MM.1S (cell line): Measurements from ENCODE around the gene FOXL1.
"Not testable (repeated sequence)": the region's sequence is repeated elsewhere in the genome, so short reads cannot be mapped to it uniquely, and the experiment has no call there.

Experiments used
- DNase-seq: peaks from one replicate; pipeline ENCODE4 v3.0.0-alpha.2; 2015
- H2AFZ ChIP-seq: fragments of 300-600 bp; sonication (generic); 2 replicates; pipeline ENCODE4 v1.6.0; 2016; ENCODE audit warnings: antibody characterized with exemption, low read length
- H3F3A ChIP-seq: fragments of 300-600 bp; sonication (generic); 2 replicates; pipeline ENCODE4 v1.6.1; 2016; ENCODE audit warnings: mild to moderate bottlenecking, antibody characterized with exemption, low read length, moderate library complexity, mixed read lengths; ENCODE audit not compliant: insufficient read depth
- H3K27ac ChIP-seq: fragments of 300-600 bp; sonication (generic); 2 replicates; pipeline ENCODE4 v1.5.1; 2016; ENCODE audit warnings: mild to moderate bottlenecking, low read length
- H3K27me3 ChIP-seq: fragments of 300-600 bp; sonication (generic); replicated peaks from 2 replicates; pipeline ENCODE4 v1.6.0; 2016; ENCODE audit warnings: low read length; ENCODE audit not compliant: insufficient read depth
- H3K36me3 ChIP-seq: fragments of 300-600 bp; sonication (generic); replicated peaks from 2 replicates; pipeline ENCODE4 v1.6.1; 2016; ENCODE audit warnings: mild to moderate bottlenecking, low read length, mixed read lengths; ENCODE audit not compliant: insufficient read depth
- H3K4me1 ChIP-seq: fragments of 300-600 bp; sonication (generic); 2 replicates; pipeline ENCODE4 v1.6.1; 2016; ENCODE audit warnings: low read length, mixed read lengths
- H3K4me2 ChIP-seq: fragments of 300-600 bp; sonication (generic); 2 replicates; pipeline ENCODE4 v1.6.0; 2016; ENCODE audit warnings: low read depth, low read length
- H3K4me3 ChIP-seq: fragments of 300-600 bp; sonication (generic); 2 replicates; pipeline ENCODE4 v1.5.1; 2016; ENCODE audit warnings: low read length, mixed read lengths
- H3K79me2 ChIP-seq: fragments of 300-600 bp; sonication (generic); 2 replicates; pipeline ENCODE4 v1.6.1; 2016; ENCODE audit warnings: mixed run types, low read length, mixed read lengths
- H3K9ac ChIP-seq: fragments of 300-600 bp; sonication (generic); 2 replicates; pipeline ENCODE4 v1.6.1; 2016; ENCODE audit warnings: low read length, mixed read lengths
- H3K9me2 ChIP-seq: fragments of 300-600 bp; sonication (generic); replicated peaks from 2 replicates; pipeline ENCODE4 v1.6.1; 2016; ENCODE audit warnings: mild to moderate bottlenecking, low read length, mixed read lengths; ENCODE audit not compliant: insufficient read depth
- H3K9me3 ChIP-seq: fragments of 300-600 bp; sonication (generic); replicated peaks from 2 replicates; pipeline ENCODE4 v1.6.1; 2016; ENCODE audit warnings: mild to moderate bottlenecking, low read length, mixed read lengths; ENCODE audit not compliant: insufficient read depth
- H4K20me1 ChIP-seq: fragments of 300-600 bp; sonication (generic); 2 replicates; pipeline ENCODE4 v1.6.1; 2016; ENCODE audit warnings: mild to moderate bottlenecking, low read length, moderate library complexity, mixed read lengths; ENCODE audit not compliant: insufficient read depth
- EZH2 ChIP-seq: fragments of 300-600 bp; sonication (generic); optimal IDR thresholded peaks from 2 replicates; pipeline ENCODE3; 2017; ENCODE audit warnings: low read depth, mild to moderate bottlenecking, antibody characterized with exemption, low read length, mixed read lengths
- EZH2phosphoT487 ChIP-seq: fragments of 300-600 bp; sonication (generic); IDR thresholded peaks from 2 replicates; pipeline ENCODE4 v1.6.1; 2018; ENCODE audit warnings: antibody characterized with exemption, low read length
- TF ChIP-seq, protein P1 (sequence below): fragments of 300-600 bp; sonication (generic); IDR thresholded peaks from 2 replicates; pipeline ENCODE4 v1.5.1; 2016; ENCODE audit warnings: antibody characterized with exemption, low read length, mixed read lengths

The FOXL1 gene

DNA sequence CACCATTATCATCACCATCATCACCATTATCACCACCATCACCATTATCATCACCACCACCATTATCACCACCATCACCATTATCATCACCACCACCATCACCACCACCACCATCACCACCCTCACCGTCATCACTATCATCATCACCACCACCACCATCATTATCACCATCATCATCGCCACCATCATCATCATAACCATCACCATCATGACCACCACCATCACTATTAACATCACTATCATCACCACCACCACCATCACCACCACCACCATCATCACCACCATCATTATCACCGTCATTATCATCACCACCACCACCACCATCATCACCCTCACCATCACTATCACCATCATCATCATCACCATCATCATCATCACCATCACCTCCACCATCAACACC is 9.1 kb downstream of the FOXL1 start:
- DNase-seq, result no peak

DNA sequence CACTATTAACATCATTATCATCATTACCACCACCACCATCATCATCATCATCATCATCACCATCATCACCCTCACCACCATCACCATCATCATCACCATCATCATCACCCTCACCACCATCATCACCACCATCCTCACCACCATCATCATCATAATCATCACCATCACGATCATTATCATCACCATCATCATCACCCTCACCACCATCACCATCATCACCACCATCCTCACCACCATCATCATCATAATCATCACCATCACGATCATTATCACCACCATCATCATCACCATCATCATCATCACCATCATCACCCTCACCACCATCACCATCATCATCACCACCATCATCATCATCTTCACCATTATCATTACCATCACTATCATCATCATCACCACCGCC is 9.6 kb downstream of the FOXL1 start:
- not testable (repeated sequence) for H3K4me1 ChIP-seq, H3K79me2 ChIP-seq, H3K4me3 ChIP-seq, H2AFZ ChIP-seq, H3K9ac ChIP-seq, H3K9me2 ChIP-seq, H3K27ac ChIP-seq, H3K36me3 ChIP-seq, H3F3A ChIP-seq, H3K4me2 ChIP-seq, DNase-seq, H3K9me3 ChIP-seq, H4K20me1 ChIP-seq
- peaks cover 27% of the 10 kb centered on the region for H3K27me3 ChIP-seq

More for the DNA sequence above, 9.1 kb downstream of the FOXL1 start:
- Histone ChIP-seq H3K4me2 (no peak overlapping the region), H3F3A (no peaks in the 10 kb centered on the region), H3K9me2 (no peaks in the 10 kb centered on the region), H3K4me1 (no peaks in the 10 kb centered on the region), H3K4me3 (no peak overlapping the region), H2AFZ (no peak overlapping the region), H4K20me1 (no peaks in the 10 kb centered on the region), H3K27ac (no peak overlapping the region), H3K79me2 (no peaks in the 10 kb centered on the region), H3K27me3 (peaks cover 27% of the 10 kb centered on the region), H3K36me3 (no peaks in the 10 kb centered on the region), H3K9ac (no peak overlapping the region), H3K9me3 (no peaks in the 10 kb centered on the region)
- TF ChIP-seq, protein P1, sequence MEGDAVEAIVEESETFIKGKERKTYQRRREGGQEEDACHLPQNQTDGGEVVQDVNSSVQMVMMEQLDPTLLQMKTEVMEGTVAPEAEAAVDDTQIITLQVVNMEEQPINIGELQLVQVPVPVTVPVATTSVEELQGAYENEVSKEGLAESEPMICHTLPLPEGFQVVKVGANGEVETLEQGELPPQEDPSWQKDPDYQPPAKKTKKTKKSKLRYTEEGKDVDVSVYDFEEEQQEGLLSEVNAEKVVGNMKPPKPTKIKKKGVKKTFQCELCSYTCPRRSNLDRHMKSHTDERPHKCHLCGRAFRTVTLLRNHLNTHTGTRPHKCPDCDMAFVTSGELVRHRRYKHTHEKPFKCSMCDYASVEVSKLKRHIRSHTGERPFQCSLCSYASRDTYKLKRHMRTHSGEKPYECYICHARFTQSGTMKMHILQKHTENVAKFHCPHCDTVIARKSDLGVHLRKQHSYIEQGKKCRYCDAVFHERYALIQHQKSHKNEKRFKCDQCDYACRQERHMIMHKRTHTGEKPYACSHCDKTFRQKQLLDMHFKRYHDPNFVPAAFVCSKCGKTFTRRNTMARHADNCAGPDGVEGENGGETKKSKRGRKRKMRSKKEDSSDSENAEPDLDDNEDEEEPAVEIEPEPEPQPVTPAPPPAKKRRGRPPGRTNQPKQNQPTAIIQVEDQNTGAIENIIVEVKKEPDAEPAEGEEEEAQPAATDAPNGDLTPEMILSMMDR, result no peak
- TF ChIP-seq EZH2phosphoT487 (no peak), EZH2 (no peak)

DNA sequence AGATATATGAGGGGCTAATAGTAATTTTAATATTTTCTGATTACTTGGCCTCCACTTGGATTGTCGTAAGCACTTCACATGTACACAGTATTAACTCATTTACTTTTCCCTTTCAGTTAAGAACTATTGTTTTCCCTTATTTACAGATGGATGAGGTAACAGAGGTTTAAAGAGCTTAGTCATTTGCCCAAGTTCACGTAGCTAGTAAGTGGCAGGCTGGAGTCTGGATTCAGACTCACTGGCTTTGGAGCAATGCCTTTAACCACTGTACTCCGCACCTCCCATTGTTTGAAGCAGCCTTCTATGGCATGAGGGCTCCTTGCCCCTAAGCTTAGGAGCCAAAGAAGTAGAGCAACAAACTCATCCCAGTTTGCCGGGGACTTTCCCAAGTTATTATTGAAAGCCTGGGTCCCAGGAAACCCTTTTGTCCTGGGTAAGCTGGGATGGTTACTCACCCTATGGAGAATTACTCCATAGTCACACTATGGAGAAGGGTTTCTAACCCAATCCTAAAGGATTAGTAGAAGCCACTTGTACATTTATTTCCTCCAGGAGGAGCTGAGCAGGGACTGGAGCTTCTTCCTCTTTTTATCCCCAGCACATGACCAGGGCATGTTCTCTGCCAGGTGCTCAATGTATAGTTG is 12.3 kb downstream of the FOXL1 start:
- DNase-seq, result no peak
- no peaks in the 10 kb centered on the region for H4K20me1 ChIP-seq
- peaks cover 40% of the 10 kb centered on the region for H3K27me3 ChIP-seq
- no peaks in the 10 kb centered on the region for H3K9me3 ChIP-seq
- H3K4me2 ChIP-seq, result no peak overlapping the region
- no peak overlapping the region for H3K27ac ChIP-seq
- TF ChIP-seq EZH2phosphoT487 (no peak), EZH2 (no peak)
- TF ChIP-seq, protein P1, result no peak
- no peak overlapping the region for H2AFZ ChIP-seq
- no peaks in the 10 kb centered on the region for H3F3A ChIP-seq
- H3K4me1 ChIP-seq, result no peaks in the 10 kb centered on the region
- H3K9ac ChIP-seq, result no peak overlapping the region
- no peaks in the 10 kb centered on the region for H3K36me3 ChIP-seq
- no peaks in the 10 kb centered on the region for H3K9me2 ChIP-seq
- no peaks in the 10 kb centered on the region for H3K79me2 ChIP-seq
- no peak overlapping the region for H3K4me3 ChIP-seq

DNA sequence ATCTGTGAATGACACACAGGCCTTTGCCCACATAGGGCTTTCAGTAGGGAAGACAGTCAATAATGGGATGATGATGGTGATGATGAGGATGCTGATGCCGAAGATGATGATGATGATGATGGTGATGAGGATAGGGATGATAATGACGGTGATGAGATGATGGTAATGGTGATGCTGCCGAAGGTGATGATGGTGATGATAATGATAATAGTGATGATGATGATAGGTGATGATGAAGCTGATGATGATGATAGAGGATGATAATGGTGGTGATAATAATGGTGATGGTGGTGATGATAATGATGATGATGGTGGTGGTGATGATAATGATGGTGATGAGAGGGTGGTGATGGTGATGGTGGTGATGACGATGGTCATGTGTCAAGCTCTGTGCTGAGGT is 12.9 kb downstream of the FOXL1 start:
- TF ChIP-seq EZH2phosphoT487 (no peak), EZH2 (no peak)
- TF ChIP-seq, protein P1, result no peak
- H3K9me2 ChIP-seq, result no peaks in the 10 kb centered on the region
- no peaks in the 10 kb centered on the region for H3K9me3 ChIP-seq
- no peaks in the 10 kb centered on the region for H3K79me2 ChIP-seq
- no peaks in the 10 kb centered on the region for H4K20me1 ChIP-seq
- H3K9ac ChIP-seq, result no peak overlapping the region
- H3K4me3 ChIP-seq, result no peak overlapping the region
- no peak overlapping the region for H3K27ac ChIP-seq
- H3K36me3 ChIP-seq, result no peaks in the 10 kb centered on the region
- H2AFZ ChIP-seq, result no peak overlapping the region
- H3K27me3 ChIP-seq, result peaks cover 42% of the 10 kb centered on the region
- no peak overlapping the region for H3K4me2 ChIP-seq
- H3K4me1 ChIP-seq, result no peaks in the 10 kb centered on the region
- H3F3A ChIP-seq, result no peaks in the 10 kb centered on the region
- DNase-seq, result no peak
